ENCODE measurements around the gene PRCD.
A peak's percentile ranks its signal among the peaks of the same experiment; 100 is the strongest.
"Not testable (repeated sequence)": the region's sequence is repeated elsewhere in the genome, so short reads cannot be mapped to it uniquely, and the experiment has no call there.

PRCD gene

DNA sequence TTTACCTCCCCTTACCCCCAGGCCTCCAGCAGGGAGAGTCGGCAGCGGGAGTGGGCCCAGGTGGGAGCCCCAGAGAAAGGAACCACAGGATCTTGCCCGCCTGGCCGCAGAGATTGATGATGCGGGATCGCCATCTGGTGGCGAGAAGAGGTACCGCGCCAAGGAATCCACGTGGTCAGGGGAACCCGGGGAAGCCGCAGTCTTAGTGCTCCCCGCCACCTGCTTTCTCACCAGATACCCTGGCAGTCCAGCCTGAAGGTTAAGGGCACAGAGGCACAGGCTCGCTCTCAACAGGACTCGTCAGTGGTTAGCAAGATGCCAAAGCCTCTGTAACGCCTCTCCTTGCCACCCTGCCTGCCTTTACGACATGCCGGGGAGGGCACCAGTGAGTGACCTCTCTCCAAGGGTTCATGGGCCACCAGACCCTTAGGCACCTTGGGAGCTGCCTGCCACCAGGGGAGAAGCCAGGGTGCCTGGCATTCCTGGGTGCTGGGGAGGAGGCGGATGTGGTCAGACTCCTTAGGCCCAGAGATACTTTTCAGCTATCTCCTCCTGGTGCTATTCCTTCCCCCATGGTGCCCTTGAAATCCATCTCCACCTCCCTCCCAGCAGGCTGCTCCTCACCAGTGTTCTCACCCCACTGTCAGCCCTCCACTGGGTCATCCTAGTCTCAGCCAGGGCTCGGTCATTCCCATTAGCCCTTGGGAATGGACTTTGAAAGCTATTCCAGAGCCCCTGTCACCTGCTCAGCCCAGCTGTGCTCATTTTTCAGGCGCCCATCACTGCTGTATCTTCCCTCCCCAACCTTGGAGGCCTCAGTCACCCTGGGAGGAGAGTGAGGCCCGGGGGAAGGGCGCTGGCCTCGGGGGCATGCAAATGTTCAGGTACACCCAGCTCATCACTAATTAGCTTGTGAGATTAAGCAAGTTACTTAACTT, 33.2 kb upstream of the PRCD start:
- DNase-seq, result peak; percentile 86

DNA sequence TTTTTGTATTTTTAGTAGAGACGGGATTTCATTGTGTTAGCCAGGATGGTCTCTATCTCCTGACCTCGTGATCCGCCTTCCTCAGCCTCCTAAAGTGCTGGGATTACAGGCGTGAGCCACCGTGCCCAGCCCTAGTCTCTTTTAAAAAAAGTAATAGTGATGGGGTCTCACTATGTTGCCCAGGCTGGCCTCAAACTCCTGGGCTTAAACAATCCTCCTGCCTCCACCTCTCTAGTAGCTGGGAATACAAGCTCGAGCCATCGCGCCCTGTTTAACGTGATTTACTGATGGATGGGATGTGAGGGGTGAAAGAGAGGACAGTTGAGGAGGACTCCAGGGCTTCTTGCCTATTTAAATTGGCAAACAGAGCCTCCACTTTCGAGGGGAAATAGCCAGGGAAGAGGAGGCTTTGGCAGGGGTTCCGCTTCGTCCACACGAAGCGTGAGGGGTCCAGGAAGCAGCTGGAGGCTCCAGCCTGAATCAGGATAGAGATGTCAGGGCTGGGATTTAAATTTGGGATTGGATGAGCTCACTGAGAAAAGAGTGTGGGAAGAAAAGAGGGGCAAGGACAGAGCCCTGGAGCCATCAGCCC, 31.3 kb upstream of the PRCD start:
- DNase-seq, result not testable (repeated sequence)

GRCh38 chr17:76510831-76511244, 29.0 kb upstream of the PRCD start:
- no peak for DNase-seq

- DNase-seq, result peak; percentile 47
These were observed 28.0 kb upstream of the PRCD start for GRCh38 chr17:76511668-76512365.

- DNase-seq, result no peak
These were observed 27.2 kb upstream of the PRCD start for GRCh38 chr17:76512366-76513305.

GRCh38 chr17:76513306-76513692, 26.5 kb upstream of the PRCD start:
- no peak for DNase-seq

DNA sequence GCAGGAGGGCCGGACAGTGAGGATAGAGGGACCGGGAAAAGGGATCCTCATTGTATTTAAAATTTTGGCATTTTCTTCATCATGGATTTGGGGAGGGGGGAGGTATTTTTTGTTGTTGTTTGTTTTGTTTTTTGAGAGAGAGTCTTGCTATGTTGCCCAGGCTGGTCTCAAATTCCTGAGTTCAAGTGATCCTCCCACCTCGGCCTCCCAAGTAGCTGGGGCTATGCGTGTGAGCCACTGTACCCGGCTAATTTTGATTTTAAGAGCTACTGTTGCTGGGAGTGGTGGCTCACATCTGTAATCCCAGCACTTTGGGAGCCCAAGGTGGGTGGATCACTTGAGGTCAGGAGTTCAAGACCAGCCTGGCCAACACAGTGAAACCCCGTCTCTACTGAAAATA, 25.5 kb upstream of the PRCD start:
- DNase-seq, result not testable (repeated sequence)

DNA sequence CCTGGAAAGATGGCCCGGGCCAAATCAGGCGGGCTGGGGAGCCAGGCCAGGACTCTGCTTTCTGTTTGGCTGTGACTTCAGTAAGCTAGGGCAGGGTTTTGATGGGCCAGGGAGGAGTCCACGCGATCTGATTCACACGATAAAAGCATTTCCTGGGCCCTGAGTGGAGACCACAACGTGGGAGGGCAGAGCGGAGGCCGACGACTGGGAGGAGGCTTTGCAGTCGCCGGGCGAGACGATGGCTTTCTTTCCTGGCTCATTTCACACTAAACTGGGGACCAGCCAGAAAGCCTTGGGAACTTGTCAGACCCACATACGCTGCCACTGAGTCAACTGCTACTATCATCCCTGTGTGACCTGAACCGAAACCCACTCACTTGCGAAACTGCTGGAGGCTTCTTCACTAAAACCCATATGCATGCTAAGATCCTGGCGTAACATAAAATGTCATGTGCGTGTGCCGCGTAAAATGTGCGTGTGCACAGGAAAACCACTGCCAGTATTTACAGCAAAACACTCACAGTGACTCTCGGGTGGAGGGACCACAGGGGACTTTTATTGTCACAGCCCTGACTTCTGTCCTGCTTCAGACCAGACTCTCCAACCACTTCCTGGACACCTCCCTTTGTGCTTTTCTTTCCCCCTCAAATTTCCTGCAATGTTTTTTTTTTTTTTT, 24.4 kb upstream of the PRCD start:
- peak; percentile 74 for DNase-seq

- no peak for DNase-seq
These were observed 22.2 kb upstream of the PRCD start for GRCh38 chr17:76517638-76518038.

DNA sequence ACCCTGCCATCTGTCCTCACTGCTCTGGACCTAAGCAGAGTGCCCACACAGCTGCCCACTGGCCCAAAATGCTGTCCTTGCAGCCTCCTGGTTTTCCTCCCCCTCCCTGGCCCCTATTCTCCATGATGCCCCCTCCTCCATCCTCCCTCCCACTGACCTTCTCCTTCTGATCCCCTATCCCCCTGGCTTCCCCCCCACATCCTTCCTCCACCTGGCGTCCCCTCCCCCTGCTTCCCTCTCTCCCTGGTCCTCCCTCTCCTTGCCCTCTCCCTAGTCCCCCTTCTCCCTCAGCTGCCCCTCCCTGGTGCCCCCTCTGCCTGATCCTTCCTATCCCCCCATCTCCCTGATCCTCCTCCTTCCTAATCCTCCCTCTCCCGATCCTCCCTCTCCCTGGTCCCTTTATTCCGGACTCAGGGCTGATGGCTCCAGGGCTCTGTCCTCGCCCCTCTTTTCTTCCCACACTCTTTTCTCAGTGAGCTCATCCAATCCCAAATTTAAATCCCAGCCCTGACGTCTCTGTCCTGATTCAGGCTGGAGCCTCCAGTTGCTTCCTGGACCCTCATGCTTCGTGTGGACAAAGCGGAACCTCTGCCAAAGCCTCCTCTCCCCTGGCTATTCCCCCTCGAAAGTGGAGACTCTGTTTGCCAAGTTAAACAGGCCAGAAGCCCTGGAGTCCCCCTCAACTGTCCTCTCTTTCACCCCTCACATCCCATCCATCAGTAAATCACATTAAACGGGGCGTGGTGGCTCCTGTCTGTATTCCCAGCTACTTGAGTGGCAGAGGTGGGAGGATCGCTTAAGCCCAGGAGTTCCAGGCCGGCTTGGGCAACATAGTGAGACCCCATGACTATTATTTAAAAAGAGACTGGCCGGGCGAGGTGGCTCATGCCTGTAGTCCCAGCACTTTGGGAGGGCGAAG, 20.5 kb upstream of the PRCD start:
- no peak for DNase-seq

DNA sequence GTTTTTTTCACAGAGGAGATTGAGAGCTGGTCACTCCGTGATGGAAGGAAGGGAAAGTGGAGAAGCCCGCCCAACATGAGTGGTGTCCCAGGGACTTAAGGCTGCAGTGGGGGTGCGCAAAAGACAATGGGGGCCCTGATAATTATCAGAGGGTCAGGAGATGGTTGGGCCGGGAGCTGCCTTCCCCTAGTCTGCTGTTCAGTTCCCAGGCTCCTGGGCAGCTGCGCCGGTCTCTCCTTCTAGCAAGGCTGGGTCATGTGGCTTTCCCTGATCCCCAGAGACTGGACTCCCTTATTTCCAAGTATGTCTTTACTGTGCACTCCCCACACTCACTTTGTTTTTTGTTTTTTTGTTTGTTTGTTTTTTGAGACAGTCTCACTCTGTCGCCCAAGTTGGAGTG, 18.6 kb upstream of the PRCD start:
- no peak for DNase-seq

- not testable (repeated sequence) for DNase-seq
These were observed 18.2 kb upstream of the PRCD start for GRCh38 chr17:76521683-76522082.

GRCh38 chr17:76523084-76524037, 16.5 kb upstream of the PRCD start:
- DNase-seq, result peak; percentile 77

DNA sequence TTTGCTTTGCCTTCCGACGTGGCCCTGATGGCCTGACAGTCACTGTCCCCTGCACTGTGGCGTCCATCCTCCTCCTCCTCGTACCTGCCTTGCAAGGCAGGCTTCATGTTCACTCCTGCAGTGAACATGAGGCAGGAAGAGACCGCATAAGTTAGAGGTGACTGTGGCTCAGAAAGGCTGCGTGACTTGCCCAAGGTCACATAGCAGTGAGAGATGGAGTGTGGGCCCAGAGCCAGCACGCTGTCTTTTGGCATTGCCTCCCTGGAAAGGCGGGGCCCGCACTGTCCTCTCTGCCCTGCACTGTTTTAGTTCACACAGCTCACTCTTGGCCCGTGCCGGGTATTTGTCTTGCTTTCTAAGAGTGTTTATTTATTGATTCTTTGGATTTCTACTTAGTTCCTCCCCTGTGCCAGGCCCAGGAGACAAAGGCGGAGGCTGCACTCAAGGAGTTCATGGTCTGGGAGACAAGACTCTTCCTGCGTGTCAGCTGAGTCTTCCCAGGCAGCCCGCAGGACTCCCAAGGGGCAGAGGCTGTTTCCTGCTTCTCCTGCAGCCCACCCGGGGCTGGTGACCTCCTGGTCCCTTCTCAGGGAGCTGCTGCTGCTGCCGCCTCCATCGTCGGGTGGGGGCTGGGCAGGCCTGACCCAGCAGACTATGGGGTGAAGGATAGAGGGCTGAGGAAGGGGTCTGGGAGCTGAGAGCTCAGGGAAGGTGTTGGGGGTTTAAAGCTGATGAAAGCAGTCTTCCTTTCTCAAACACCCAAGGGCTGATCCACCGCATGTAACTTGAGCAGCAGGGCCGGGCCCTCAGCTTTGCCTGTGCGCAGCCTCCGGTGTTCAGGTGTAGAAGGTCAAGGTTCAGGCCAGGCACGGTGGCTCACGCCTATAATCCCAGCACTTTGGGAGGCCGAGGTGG, 15.0 kb upstream of the PRCD start:
- DNase-seq, result no peak

- not testable (repeated sequence) for DNase-seq
These were observed 14.4 kb upstream of the PRCD start for GRCh38 chr17:76525513-76525833.

GRCh38 chr17:76527016-76527415, 12.8 kb upstream of the PRCD start:
- not testable (repeated sequence) for DNase-seq

DNA sequence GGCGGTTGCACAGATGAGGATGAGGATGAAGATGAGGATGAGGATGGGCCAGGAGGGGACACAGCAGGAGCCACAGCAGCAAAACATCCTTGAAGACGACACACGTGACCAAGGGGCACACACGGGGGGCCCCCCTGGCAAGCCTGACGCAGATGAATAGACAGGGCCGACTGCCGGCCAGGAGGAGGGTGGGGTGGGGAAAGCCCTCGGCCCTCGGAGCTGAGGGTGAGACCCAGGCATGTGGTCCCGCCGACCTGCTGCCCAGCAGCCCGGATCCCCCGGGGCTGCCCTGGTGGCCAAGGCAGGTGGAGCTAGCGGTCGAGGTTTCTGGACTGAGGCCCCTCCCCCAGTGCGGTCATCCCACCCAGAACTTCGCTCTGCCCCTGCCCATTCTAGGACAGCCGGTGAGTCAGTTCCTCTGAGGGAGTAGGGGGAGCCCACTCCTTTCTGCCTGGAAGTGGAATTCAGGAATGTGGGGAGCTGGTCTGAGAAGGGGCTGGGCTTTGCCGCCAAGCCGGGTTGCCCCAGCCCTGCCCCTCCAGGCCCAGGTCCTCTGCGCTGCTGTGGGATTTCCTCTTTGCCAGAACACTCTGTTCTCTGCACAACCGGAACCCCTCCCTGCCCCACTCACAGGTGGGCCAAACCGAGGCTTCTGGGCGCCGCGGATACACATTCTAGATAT, 12.3 kb upstream of the PRCD start:
- peak; percentile 43 for DNase-seq

DNA sequence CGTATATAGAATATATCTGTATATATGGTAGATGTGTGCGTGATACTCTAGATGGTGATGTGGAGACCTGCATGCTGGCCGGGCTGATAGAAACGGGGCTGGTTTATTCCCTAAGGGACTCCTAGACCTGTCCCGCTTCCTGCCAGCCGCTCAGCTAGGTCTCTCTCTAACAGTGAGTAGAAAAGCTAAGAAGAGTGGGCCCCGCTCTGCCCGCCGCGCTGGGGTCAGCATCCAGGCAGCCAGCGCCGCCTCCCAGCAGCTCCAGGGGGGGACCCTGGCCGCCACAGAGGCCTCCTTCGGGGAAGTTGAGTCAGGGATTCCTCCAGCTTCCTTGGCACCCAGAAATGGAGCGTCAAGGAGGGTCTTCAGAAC, 11.7 kb upstream of the PRCD start:
- DNase-seq, result no peak

Measured in hematopoietic multipotent progenitor cell treated with erythropoietin and hydrocortisone succinate and interleukin-3 and kit ligand, for 4 days (in vitro differentiated cells).